Fibroblast of mammary gland (primary cell): ENCODE results near the gene IL10RB.
"Not testable (repeated sequence)": the region's sequence is repeated elsewhere in the genome, so short reads cannot be mapped to it uniquely, and the experiment has no call there.

ENCODE experiments used
- DNase-seq: peaks from one replicate; pipeline ENCODE4 v3.0.0-alpha.2; 2010; ENCODE audit warnings: low read depth
- H3K4me3 ChIP-seq: 2 replicates; pipeline ENCODE4 v1.5.1; 2011; ENCODE audit warnings: low read depth, mild to moderate bottlenecking, low read length, moderate library complexity; ENCODE audit not compliant: control insufficient read depth
- TF ChIP-seq, protein P1 (sequence below): conservative IDR thresholded peaks from 2 replicates; pipeline ENCODE4 v1.5.1; 2011; ENCODE audit warnings: low read depth, low read length, inconsistent platforms; ENCODE audit not compliant: control insufficient read depth, insufficient read depth

Gene IL10RB

DNA sequence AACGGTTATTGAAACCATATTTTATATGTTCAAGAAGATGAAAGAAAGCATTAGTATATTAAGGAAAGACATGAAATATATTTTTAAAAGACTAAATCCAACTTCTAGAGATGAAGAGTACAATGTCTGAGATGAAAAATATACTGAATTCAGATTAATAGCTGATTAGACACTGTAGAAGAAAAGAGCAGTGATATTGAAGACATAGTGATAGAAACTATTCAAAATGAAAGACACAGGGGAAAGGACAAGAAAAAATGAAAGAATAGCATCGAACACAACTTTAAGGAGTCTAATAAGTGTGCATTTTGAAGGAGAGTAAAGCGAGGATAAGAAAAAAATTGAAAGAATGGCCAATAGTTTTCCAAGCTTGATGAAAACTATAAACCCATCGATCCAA, 47.4 kb downstream of the IL10RB start:
- no peak overlapping the region for H3K4me3 ChIP-seq
- no peak for DNase-seq
- TF ChIP-seq, protein P1, sequence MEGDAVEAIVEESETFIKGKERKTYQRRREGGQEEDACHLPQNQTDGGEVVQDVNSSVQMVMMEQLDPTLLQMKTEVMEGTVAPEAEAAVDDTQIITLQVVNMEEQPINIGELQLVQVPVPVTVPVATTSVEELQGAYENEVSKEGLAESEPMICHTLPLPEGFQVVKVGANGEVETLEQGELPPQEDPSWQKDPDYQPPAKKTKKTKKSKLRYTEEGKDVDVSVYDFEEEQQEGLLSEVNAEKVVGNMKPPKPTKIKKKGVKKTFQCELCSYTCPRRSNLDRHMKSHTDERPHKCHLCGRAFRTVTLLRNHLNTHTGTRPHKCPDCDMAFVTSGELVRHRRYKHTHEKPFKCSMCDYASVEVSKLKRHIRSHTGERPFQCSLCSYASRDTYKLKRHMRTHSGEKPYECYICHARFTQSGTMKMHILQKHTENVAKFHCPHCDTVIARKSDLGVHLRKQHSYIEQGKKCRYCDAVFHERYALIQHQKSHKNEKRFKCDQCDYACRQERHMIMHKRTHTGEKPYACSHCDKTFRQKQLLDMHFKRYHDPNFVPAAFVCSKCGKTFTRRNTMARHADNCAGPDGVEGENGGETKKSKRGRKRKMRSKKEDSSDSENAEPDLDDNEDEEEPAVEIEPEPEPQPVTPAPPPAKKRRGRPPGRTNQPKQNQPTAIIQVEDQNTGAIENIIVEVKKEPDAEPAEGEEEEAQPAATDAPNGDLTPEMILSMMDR: no peak

- peak; percentile 58 for DNase-seq
- H3K4me3 ChIP-seq: no peak overlapping the region
- TF ChIP-seq, protein P1: no peak
Observed at GRCh38 chr21:33314111-33314510, 47.9 kb downstream of the IL10RB start.

GRCh38 chr21:33315946-33316710, 50.0 kb downstream of the IL10RB start:
- TF ChIP-seq, protein P1: no peak
- no peak for DNase-seq

GRCh38 chr21:33317145-33317544, 51.0 kb downstream of the IL10RB start:
- no peak overlapping the region for H3K4me3 ChIP-seq

More at GRCh38 chr21:33315946-33316710, 50.0 kb downstream of the IL10RB start:
- no peak overlapping the region for H3K4me3 ChIP-seq

GRCh38 chr21:33317786-33318486, 51.8 kb downstream of the IL10RB start:
- no peak for DNase-seq
- TF ChIP-seq, protein P1: no peak
- H3K4me3 ChIP-seq: no peak overlapping the region

More at GRCh38 chr21:33317145-33317544, 51.0 kb downstream of the IL10RB start:
- peak; percentile 10 for DNase-seq
- TF ChIP-seq, protein P1: no peak

- H3K4me3 ChIP-seq: not testable (repeated sequence)
Observed at GRCh38 chr21:33321005-33321404, 54.8 kb downstream of the IL10RB start.

GRCh38 chr21:33323610-33324009, 57.4 kb downstream of the IL10RB start:
- not testable (repeated sequence) for H3K4me3 ChIP-seq

More at GRCh38 chr21:33321005-33321404, 54.8 kb downstream of the IL10RB start:
- DNase-seq: not testable (repeated sequence)

More at GRCh38 chr21:33323610-33324009, 57.4 kb downstream of the IL10RB start:
- not testable (repeated sequence) for DNase-seq
